Pulmonary artery endothelial cell (primary cell): ENCODE measurements around the gene PXDN. TPM values are rescaled to one million over a fixed set of nuclear protein-coding genes. Genes with fewer than 3 reads are reported as not detected.
A peak's percentile ranks its signal among the peaks of the same experiment; 100 is the strongest.
"Not testable (repeated sequence)": the region's sequence is repeated elsewhere in the genome, so short reads cannot be mapped to it uniquely, and the experiment has no call there.

ENCODE experiments used
- DNase-seq: peaks from one replicate; pipeline ENCODE4 v3.0.0-alpha.2; 2011; ENCODE audit warnings: low read depth, low spot score
- total RNA-seq: library from RNA; depleted of rRNA; stranded (reverse); fragments of >200 nt; gene quantifications from 2 replicates; pipeline ENCODE4 v1.2.3, GENCODE V29; 2014

The PXDN gene
- total RNA-seq, 1 donor from 2014 or later: 307 TPM

DNA sequence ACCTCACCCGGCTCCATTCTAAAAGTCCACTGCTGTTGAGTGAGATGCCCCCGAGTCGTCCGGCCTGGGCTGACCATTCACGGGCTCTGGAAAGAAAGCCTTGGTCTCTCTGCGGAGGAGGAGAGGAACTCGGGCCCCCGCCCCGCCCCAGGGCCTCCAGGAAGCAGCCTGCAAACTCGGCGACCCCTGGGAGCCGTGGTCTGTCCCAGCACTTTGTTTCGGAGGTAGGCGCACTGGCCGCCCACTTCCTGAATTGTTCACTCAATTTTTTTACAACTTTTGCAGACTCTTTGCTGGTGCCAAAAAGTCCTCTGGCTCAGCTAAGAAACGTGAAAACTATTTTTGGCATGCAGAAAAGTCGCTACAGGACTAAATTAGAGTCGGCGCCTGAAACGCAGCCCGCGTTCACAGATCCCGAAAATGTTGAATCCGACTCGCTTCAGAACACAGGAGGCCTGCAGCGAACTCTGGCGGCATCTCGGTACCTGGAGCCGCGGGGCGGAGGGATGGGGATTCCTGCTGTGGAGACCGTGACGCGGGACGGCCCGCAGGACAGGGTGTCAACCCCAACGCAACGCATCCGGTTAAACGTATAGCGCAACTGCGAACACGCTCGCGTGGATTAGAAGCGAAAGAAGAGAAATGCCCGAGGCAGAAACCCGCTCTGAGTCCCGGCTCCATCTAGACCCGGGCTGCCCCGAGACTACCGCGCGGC, 1.5 kb downstream of the PXDN start:
- DNase-seq: peak; percentile 71

DNA sequence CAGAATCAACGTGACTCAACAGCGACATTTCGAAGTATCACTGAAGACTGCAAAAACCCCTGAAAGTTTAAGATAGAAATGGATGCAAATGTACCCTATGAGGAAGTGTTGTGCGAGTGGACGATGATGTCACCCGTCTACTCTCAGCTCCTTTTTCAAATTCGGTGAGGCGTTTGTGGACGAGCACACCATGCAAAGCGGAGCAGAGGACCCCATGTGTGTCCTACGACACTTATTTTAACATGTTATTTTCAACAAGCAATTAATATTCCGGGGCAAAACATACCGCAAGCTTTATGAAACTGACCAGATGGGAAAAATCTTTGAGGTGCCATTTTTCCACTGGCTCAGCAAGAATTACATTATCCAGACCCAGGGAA, 2.0 kb downstream of the PXDN start:
- no peak for DNase-seq

DNA sequence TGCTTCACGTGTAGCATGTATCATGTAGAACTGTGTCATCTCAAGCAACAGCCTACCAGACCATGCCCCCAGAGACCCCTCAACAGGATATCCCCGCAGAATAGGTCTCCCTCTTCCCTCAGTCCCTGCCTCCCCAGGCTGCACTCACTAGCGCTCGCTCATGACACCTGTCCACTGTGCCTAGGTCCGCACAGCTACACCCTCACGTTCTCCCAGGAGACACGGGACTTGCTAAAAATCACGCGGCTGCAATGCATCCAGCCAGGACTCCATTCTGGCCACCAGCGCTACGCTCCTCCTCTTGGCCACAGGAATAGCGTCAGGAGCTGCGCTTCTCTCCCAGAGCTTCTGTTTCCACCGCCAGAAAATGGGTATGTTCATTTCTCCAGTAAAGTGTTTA, 2.5 kb downstream of the PXDN start:
- DNase-seq: no peak

DNA sequence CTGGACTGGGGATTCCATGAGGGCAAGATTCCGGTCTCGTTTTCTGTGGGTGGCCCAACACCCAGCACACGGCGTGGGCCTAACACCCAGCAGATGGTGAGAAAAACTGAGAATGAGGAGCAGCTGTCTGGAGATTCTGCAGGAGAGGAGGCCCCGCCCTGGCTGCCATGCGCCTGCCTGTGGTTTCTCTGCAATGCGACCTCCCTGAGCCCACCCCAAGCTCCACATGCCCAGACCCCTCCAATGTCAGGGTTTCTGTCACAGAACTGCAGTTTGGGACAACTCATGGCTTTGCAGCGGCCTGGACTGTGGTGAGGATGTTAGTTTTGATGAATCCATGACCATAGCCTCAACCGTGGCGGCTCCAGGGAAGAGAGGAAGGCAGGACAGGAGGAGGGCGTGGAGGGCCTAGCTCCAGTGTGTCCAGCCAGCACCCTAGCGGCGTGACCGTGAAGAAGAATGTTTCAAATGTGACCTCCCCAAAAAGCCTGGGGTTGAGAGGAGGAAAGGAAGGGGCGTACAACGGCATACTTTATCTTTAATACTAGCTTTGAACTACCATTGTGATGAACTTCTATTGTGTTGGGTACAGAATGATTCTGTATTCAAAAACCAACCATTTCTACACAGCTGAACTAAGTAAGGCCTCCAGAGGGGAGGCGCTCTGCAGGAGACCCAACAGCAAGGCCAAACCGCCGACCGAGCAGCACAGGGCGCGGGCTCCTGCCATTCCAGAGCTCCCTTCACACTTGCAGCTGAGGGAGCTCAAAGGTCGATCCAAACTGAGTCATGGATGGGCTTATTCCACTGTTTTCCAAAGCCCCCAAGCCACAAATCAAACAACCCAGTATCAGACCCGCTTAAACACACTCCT, 3.4 kb downstream of the PXDN start:
- no peak for DNase-seq

DNA sequence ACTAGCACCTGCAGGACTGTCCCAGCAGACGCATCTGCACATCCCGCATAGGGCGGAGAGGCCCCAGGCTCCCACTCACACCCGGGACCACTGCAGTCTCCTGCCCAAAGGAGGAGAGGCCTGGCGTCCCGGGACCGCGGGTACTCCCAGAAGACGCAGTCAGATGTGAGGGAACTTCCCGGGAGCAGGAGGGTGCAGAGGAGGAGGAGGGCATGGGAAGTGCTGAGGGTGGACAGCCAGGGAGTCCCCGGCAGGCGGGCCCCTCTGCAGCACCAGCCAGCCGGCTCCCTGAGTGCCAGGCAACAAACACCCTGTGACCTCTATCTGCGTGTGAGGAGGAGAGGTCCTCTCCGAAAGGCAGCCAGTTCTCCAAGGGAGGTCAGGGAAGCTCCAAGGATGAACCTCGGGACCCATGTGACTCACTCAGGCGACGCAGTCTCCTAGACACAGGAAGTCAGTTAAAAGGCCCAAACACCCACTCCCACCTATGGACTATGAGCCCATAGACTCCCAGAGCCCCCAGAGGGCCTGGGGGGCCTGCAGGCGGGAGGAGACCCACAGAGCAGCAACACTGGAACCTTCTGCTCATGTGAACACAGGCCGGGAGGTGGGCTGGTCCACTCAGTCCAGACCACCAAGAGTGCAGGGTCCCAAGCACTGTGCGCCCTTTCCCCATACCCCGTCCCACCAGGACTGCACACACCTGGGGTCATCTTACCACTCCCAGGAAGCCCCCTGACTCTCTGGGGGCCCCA, 4.2 kb downstream of the PXDN start:
- DNase-seq: no peak

DNA sequence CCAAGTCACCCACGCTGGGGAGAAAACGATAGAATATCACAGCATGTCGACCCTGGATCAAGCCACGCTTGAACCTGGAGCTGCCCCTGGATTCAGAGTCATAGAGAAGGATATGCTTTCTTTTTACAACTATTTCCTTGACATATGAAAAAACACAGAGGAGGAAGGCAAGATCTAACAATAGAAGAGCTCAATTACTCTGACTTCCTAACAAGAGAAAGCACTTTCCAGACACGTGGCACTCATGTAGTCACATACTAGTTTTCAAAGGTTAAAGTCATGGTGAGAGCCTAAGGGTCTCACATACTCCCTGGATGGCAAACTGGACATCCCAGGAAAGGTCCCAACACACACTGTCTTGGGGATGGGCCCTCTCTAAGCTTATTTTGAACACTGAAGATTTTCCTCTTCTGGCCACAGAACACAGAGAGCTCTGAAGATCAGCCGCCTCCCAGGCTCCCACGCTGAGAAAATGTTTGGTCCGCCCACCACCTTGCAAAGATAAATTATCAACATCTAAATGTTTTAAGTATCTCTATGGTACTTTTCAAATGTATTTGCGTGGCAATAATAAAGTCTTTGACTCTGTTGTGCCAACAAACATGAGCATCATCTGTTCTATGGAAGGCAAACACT, 4.9 kb downstream of the PXDN start:
- DNase-seq: no peak

DNA sequence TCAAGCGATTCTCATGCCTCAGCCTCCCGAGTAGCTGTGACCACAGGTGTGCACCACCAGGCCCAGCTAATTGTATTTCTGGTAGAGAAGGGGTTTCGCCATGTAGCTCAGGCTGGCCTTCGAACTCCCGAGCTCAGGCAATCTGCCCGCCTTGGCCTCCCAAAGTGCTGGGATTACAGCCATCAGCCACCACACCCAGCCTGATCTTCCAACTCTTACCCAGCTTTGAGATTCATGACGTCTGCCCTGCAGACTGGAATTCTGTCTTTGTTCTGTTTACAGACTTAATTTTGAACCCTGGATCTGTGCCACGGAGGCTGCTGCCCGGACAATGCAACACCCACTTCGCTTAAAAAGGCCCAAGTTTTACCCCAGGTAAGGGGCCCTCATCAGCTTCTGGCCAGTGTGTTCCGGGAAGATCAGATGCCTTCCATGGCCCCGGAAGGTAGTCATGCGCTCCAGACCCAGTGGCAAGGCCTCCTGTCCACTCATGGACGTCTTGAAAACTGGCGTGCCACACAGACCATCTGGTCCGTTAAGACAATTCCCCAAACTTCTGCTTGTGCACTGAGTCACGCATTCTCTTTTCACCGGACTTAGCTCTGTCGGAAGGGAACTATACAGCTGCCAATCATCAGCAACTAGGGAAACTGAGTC, 5.5 kb downstream of the PXDN start:
- DNase-seq: no peak

DNA sequence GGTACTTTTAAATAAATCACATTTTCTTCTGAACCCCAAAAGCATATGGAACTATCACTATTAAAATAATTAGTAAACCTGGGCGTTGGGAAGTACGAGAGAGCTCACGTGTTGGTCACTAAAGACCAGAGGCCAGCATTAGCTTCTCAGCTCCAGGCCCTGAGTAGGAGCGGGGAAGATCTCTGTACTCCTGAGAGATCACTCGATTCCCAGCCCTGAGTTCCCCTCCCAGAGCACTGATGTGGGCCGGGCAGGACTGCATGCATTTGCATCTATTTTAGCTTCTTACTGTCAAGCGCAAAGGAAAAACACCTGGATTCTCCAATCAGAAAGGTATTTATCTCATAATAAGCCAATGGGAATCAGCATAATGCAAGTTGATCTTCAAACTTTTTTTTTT, 6.2 kb downstream of the PXDN start:
- no peak for DNase-seq

DNA sequence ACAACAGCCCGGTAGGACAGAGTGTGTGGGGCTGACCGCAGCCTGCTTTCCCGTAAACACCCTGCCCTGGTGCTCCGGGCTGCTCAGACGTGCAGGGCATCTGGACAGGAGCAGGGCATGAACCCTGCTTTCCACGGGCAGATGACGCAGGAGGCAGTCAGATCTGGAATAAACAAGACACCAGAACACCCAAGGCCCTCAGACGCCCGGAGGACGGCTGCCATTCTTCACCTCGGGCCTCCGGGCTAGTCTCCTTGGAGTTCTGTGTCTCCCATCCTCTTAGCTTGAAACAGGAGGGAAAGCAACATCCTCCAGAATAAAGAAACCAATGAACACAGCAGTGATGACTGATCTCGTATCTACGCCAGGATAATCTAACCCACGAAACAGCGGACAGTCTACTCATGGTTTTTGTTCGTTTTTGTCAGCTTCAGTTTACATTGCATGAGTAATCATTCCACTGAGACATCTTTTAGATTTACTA, 7.3 kb downstream of the PXDN start:
- no peak for DNase-seq

DNA sequence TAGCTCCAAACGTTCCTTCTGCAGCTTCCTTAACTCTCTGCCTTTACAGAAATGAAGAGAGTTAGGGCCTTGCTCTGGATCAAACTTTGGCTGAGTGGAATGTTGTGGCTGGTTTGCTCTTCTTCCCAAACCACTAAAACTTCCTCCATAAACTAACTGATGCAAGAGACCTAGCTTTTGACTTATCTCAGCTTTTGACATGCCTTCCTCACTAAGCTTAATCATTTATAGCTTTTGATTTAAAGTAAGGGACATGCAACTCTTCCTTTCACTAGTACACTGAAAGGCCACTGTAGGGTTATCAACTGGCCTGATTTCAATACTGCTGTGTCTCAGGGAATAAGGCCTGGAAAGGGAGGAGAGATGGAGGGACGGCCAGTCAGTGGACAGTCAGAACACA, 8.3 kb downstream of the PXDN start:
- DNase-seq: no peak

DNA sequence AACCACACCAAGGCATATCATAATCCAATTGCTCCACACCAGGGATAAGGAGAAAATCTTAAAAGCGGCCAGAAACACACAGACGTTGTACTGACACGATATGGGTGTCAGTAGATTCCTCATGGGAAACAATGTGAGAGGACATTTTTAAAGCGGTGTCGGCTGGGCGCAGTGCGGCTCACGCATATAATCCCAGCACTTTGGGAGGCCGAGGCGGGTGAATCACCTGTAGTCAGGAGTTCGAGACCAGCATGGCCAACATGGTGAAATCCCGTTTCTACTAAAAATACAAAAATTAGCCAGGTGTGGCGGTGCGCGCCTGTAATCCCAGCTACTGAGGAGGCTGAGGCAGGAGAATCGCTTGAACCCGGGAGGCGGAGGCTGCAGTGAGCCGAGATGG, 11.0 kb downstream of the PXDN start:
- not testable (repeated sequence) for DNase-seq

DNA sequence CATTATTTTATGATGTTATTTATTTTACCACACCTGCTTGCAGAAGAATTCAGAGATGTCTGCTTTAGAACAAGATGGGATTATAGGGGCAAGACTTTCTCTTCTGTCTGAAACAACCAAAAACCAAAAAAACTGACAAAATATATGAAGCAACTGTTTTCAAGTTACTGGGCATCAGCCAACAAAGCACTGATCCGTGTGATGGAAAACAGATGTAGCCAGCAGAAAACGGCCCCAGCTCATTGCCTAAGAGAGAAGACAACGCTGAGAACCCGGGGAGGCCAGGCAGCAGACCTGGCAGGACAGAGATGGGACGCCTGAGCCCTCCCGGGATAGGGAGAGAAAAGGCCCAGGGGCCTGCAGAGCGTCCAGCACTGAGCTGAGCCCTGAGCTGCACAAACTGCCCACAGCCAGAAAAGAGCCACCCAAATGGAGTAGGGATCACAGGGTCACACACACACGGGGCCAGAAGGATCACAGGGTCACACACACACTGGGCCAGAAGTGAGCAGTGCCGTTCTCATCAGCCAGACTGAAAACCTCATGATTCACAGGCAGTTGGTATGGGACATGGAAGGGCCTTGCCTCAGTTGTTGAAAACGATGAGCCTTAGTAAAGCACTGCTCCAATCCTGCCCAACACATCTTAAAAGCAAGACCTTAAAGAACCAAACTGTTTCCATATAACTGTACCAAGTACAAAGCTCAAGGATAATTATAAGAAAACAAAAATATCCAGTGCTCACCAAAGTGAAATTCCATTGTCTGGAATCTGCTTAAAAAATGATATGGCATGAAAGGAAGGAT, 12.1 kb downstream of the PXDN start:
- DNase-seq: no peak

DNA sequence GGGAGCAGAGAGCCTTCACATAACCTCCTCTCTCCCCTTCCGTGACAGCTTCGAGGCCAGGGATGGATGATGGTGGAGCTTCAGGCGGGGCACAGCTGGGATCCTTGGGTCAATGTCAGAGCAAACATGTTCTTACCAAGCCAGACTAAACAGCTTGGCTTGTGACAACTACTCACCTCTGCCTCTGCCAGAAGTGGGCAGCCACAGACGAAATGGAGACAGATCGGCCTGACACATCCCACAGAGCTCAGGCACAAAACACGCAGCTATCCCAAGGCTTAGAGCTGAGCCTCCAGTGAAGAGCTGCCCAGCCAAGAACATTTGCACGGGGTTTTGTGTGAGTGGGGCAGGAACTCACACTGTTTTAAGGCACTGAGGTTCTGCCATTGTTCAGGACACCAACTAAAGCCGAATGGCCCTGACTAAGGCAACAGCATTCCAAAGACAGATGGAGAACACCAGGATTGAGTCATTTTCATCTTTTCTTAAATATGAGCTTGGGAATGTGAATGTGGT, 12.8 kb downstream of the PXDN start:
- no peak for DNase-seq

DNA sequence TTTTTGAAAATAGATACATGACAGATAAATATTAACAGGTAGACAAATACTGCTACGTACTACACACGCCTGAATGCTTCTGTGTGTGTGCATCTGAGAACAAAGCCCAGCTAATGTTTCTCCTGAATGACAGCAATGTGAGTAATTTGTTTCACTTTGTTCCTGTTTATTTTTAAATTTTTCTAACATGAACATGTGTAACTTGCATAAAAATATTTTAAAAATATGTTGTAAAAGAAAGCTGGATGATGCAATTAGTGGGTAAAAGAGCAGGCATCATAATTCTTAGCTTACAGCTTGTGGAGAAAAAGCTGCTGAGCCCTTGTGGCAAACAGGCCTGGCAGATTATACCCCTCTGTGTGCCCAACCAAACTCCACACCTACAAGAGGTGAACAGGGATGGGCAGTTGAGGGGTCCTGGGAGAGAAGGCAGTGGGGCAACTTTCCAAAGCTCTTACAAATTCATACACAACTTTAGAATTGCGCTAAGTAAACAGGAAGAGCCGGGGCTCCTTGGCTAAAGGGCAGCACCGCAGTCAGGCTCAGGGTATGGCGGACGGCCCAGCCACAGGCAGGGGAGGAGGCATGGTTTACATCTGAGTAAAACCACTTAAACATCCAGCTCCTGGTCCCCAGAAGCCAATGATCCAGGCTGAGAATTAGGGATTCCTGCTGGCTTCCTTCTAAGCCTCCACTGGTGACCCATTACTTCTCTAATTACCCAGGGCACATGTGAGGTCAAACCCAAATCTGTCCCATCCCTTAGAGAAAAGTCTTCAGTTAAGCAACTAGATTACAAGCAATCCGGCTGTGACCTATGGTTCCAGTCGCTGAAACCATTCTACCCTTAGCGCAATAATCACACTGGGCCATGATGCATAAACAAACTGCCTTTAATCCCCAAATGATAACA, 14.0 kb downstream of the PXDN start:
- DNase-seq: no peak

DNA sequence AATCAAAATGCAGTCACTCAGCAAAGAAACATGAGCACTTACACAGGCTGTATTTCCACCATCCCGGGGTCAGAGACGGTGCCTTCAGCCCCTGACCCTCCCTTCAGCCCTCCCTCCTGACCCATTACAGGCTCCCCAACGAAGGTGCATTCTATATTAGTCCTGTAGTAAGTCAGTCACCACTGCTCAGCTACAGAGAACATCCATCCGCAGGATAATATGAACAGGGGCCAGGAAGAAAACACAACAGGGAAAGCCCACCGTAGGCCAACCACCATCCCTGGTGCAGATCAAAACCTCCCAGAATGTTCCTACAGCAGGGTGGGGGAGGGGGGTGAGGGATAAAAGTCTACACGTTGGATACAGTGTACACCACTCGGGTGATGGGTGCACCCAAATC, 15.1 kb downstream of the PXDN start:
- DNase-seq: no peak

DNA sequence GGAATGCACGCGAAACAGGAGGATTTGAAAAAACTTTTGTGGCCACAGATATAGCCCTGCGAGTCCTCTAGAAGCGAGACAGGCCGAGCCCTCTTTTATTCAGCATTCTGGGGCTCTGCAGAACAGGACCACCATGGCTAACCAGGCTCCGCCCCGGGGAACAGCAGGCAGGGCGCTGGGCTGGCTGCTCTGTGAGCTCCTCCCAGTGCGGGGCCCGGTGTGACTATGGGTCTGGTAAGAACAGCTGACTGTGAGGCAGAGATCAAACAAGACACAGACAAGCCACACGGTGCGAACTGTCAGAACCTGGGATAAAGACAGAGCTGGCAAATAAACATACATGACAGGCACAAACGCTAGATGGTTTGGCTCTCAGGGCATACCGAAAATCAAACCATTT, 15.5 kb downstream of the PXDN start:
- DNase-seq: no peak

DNA sequence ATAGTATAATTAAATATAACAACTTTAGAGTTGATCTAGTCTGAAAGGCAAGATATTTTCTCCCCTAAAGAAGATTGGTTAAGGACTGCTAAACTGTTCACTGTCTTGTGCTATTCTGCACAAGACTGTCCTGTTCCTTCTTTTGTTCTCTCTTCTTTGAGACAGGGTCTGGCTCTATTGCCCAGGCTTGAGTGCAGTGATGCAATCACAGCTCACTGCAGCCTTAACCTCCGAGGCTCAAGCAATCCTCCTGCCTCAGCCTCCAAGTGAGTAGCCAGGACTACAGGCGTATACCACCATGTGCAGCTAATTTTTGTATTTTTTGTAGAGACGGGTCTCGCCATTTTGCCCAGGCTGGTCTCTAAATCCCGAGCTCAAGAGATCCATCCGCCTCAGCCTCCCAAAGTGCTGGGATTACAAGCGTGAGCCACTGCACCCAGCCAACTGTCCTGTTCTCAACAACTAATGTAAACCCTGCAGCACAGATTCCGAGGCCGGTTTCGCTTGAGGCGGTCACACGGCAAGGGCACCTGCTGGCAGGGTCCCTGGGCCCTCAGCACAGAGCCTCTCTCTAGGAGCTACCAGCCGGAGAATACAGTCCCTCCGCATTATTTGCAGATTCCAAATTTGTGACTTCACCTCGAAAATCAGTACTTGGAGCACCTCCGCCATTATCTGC, 16.4 kb downstream of the PXDN start:
- DNase-seq: no peak

DNA sequence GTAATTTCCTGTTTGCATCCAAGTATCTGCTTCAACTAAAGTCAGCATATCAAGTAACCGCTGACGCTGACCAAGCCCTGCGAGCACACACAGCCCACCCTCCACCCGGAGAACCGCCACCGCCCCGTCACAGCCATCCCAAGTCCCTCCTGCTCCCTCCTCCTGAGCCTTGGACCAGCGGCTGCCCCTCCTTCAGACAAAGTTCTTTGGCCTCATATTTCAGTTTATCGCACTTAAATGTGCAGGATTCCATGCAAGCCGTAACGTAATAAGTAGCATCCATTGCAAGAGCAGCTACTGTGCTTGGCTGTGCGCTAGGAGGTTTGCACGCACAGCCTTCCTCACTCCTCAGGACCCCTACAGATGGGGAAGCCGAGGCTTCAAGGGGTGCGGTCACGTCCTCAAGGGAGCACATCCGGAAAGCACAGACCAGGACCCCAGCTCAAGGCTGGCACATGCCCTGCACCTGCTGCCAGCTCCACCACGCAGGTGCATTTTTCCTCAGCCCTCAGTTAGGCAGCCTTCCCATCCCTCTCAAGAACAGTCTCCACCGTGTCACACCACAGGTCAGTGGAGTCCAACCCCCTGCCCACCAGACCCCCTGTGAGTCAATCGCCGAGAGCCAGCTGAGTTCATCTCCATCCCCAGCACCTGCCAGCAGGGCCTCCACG, 17.1 kb downstream of the PXDN start:
- DNase-seq: no peak
